GM19452 (cell line): ENCODE data around the gene GFOD1.

Source experiments
- ATAC-seq: cut with Tn5 transposase; IDR thresholded peaks from one replicate; pipeline ENCODE4 v1.9.1; 2021; ENCODE audit not compliant: unreplicated experiment

The GFOD1 gene, protein sequence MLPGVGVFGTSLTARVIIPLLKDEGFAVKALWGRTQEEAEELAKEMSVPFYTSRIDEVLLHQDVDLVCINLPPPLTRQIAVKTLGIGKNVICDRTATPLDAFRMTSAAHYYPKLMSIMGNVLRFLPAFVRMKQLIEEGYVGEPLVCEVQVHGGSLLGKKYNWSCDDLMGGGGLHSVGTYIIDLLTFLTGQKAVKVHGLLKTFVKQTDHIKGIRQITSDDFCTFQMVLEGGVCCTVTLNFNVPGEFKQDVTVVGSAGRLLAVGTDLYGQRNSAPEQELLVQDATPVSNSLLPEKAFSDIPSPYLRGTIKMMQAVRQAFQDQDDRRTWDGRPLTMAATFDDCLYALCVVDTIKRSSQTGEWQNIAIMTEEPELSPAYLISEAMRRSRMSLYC

DNA sequence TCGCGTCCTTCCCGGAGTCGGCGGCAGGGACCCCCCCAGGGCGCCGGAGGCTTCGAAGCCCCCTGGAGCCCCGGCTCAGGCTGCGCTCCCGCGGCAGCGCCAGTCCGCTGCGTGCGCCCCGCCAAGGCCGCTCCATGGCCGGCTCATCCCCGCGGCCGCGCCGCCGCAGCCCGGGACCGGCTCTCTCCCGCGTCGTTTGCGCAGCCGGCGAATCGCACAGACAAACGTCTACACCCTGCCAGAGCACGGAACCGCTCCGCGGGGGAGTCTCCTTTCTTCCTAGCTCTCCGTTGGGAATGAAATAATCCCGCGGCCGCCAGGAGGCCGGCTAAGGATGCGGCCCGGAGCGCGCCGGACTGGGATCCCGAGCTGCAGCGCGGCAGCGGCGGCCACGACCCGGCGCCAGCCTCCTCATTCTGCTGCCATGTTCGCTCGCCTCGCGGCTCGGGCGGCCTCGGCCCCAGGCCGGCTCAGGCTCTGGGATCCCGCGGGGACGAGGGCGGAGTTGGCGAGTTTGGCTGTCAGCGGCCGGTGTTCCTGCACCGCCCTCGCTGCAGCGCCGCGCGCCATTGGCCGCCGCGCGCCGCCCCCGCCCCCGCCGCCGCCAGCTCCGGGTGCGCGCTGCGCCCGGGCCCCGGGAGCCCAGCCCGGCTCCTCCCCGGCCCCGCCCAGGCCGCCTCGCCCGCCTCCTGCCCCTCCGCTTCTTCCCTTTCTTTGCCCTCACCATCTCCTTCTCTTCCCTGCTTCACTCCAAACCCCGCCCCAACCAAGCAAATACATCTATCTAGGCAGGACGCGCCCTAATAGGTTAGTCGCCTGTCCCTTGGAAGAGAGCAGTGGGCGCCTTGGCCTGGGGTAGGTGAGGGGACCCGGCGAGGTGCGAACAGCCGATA is at the start of gene GFOD1:
Gene GFOD1, minus strand, starts transcription at position 479 of the 893 bp plus-strand sequence. CDS start 710 bp downstream, outside the sequence.
- peak; percentile 85 for ATAC-seq

DNA sequence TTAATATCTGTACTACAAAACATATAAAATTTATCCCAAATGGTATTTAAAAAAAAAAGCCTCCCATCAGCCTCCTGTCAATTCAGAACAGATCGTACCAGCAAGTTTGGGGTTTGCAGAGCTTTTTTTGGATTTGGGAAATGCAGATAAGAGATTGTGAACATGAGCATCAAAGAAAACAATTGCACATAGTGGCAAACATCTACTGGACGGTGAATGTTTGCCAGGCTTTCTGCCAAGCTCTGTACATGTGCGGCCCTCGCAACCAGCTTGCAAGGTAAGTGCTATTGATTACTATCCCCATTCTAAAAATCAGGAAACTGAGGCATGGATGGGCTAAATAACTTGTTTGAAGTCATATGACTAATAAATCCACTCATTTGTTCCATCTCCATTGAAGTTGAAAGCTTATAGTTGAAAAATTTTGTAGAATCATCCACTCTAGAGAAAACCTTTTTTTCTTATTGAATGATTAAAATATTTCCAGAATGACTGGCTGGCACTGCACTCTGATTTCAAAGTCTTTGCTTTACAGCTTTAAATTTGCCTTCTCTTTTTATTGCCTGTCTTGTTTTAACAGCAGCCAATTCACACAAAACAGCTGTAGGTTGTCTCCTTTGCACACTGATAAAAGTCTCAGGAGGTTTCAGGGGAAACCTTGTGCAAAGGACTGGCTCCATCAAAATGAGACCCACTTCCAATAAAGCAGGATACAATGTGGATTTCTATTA is 49.6 kb upstream of the GFOD1 start:
- no peak for ATAC-seq

DNA sequence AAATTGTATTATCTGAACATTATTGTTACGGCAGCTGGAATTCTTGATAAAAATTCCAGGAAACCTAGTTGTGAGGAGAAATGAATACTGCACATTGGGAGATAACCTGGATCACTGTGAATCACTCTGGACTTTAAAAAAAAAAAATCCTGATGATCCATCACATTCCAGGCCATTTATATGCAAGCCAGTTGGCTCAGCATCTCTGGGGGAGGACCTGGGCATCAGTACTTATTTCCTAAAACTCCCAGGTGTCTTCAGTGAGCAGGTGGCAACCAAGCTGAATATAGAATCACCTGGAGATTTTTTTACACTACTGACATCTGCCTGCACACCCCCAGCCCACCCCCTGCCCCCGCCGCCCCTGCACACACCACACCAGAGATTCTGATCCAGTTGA is 47.9 kb upstream of the GFOD1 start:
- no peak for ATAC-seq

- no peak for ATAC-seq
These were observed 47.1 kb upstream of the GFOD1 start for GRCh38 chr6:13534536-13534935.

- ATAC-seq, result no peak
These were observed 44.6 kb upstream of the GFOD1 start for GRCh38 chr6:13531956-13532355.

DNA sequence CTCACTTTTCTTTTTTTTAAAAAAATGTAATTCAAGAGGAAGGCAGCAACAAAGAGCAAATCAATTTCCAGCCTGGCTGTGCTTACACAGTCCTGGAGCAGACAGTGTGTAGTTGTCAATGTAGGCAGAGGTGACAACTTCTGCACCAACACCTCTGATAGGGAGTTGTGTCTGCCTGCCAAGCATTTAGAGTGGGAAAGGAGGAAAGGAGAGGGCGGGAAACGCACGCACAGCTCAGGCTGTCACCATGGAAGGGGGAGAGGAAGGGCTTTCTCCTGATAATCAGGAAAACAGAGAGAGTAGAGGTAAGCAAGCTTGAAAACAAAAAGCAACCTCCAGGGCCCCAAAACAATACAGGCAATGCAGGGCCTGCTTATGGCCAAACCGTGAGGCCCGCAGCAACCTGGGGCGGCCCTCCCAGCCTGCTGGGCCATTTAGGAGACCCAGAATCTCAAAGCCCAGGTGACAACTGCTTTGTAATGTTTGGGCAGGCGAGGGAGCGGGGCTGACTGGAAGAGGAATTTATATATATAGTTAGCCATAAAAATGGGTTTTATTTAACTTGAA is 41.5 kb upstream of the GFOD1 start:
- ATAC-seq, result no peak

- ATAC-seq, result no peak
These were observed 40.8 kb upstream of the GFOD1 start for GRCh38 chr6:13528232-13528631.

GRCh38 chr6:13527671-13528056 is 40.3 kb upstream of the GFOD1 start:
- ATAC-seq, result no peak

GRCh38 chr6:13526727-13527670 is 39.6 kb upstream of the GFOD1 start:
- no peak for ATAC-seq

- ATAC-seq, result no peak
These were observed 38.9 kb upstream of the GFOD1 start for GRCh38 chr6:13526357-13526726.

GRCh38 chr6:13524801-13525508 is 37.6 kb upstream of the GFOD1 start:
- ATAC-seq, result no peak

- ATAC-seq, result no peak
These were observed 36.6 kb upstream of the GFOD1 start for GRCh38 chr6:13523826-13524622.

DNA sequence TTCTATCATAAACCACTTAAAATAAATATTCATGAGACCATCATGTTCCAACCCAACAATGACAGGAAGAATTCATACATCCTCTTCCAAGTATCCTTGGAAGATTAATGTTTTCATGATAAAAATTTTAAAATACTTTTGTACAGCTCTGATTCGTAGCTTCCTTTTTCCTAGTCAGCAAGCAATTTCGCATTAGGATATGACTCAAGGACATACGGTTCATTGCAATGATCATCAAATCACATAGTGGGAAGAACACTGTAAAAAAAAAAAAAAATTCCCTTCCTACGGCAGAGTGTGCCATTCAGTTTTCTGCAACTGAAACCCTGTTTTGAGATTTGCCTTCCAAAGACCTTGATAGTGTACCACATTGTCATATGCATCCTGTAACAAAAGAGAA is 35.3 kb upstream of the GFOD1 start:
- no peak for ATAC-seq

GRCh38 chr6:13519839-13520238 is 32.4 kb upstream of the GFOD1 start:
- no peak for ATAC-seq

GRCh38 chr6:13517116-13517515 is 29.7 kb upstream of the GFOD1 start:
- no peak for ATAC-seq

- no peak for ATAC-seq
These were observed 28.5 kb upstream of the GFOD1 start for GRCh38 chr6:13515912-13516311.

- ATAC-seq, result no peak
These were observed 26.5 kb upstream of the GFOD1 start for GRCh38 chr6:13513626-13514502.

DNA sequence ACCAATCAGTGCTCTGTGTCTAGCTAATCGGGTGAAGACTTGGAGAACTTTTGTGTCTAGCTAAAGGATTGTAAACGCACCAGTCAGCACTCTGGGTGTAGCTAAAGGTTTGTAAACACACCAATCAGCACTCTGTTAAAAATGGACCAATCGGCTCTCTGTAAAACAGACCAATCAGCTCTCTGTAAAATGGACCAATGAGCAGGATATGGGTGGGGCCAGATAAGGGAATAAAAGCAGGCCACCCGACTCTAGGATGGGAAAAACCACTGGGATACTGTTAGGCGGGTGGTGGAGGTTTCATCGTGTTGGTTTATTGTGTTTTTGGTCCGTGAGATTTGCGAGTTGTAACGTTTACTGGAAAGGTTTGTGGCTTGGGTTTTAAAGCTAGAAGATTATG is 25.5 kb upstream of the GFOD1 start:
- no peak for ATAC-seq
